ENCODE results near the gene UNC13A.

GRCh38 chr19:17645339-17645963 lies 42.7 kb downstream of the UNC13A start:
- TF ChIP-seq, protein P1, sequence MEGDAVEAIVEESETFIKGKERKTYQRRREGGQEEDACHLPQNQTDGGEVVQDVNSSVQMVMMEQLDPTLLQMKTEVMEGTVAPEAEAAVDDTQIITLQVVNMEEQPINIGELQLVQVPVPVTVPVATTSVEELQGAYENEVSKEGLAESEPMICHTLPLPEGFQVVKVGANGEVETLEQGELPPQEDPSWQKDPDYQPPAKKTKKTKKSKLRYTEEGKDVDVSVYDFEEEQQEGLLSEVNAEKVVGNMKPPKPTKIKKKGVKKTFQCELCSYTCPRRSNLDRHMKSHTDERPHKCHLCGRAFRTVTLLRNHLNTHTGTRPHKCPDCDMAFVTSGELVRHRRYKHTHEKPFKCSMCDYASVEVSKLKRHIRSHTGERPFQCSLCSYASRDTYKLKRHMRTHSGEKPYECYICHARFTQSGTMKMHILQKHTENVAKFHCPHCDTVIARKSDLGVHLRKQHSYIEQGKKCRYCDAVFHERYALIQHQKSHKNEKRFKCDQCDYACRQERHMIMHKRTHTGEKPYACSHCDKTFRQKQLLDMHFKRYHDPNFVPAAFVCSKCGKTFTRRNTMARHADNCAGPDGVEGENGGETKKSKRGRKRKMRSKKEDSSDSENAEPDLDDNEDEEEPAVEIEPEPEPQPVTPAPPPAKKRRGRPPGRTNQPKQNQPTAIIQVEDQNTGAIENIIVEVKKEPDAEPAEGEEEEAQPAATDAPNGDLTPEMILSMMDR (IDR thresholded peaks at IDR 0.05): no peak
- TF ChIP-seq EZH2 (IDR thresholded peaks at IDR 0.05) (no peak), EZH2phosphoT487 (IDR thresholded peaks at IDR 0.05) (no peak)
